Endothelial cell of umbilical vein (primary cell): ENCODE measurements around the gene PAPLN. TPM values are rescaled to one million over a fixed set of nuclear protein-coding genes. Genes with fewer than 3 reads are reported as not detected.

Source experiments
- BruUV-seq: library from RNA; stranded (reverse); fragments of 400-500 nt; replicated peaks from 2 replicates; lab custom pipeline; 2021; lab: Mats Ljungman, UMichigan
- CTCF ChIA-PET: fragments of 300-600, 350-600 bp; sonication (Branson Sonifier 250); formaldehyde crosslinking; loops from one replicate; lab custom pipeline; 2021; ENCODE audit warnings: antibody characterized with exemption, inconsistent platforms; lab: Charles Lee
- POLR2A ChIA-PET: fragments of 300-600, 350-600 bp; sonication (Branson Sonifier 250); formaldehyde crosslinking; loops from one replicate; lab custom pipeline; 2021; ENCODE audit warnings: antibody characterized with exemption, inconsistent platforms; lab: Charles Lee
- DNase-seq: peaks from one replicate; pipeline ENCODE4 v3.0.0-alpha.2; 2011; ENCODE audit warnings: low read depth, low spot score
- FAIRE-seq: peaks from 2 replicates; lab custom pipeline; 2011; peaks lifted over from hg19 to GRCh38; lab: Jason Lieb, UNC
- H2AFZ ChIP-seq: 2 replicates; pipeline ENCODE4 v1.6.0; 2012; ENCODE audit warnings: low read depth, low read length, control low read depth, inconsistent platforms
- H3K27ac ChIP-seq: 2 replicates; pipeline ENCODE4 v1.5.1; 2011; ENCODE audit warnings: low read depth, mild to moderate bottlenecking, control low read depth, low read length, moderate library complexity; ENCODE audit not compliant: insufficient read depth
- H3K27me3 ChIP-seq, 2 experiments: 2 replicates each; pipeline versions ENCODE4 v1.6.0 to v1.6.1; 2011; ENCODE audit warnings: low read length in 2 of 2, mixed read lengths in 1 of 2; ENCODE audit not compliant: control insufficient read depth in 2 of 2, insufficient read depth in 2 of 2
- H3K36me3 ChIP-seq, 2 experiments: 2 replicates in 1 of 2; 3 replicates in 1 of 2; pipeline ENCODE4 v1.5.1; 2011; ENCODE audit warnings: low read length in 2 of 2, mild to moderate bottlenecking in 1 of 2, moderate library complexity in 1 of 2; ENCODE audit not compliant: control insufficient read depth in 2 of 2, insufficient read depth in 2 of 2; ENCODE audit errors: extremely low read depth in 1 of 2
- H3K4me1 ChIP-seq: 3 replicates; pipeline ENCODE4 v1.5.1; 2011; ENCODE audit warnings: mild to moderate bottlenecking, low read length; ENCODE audit not compliant: control insufficient read depth, insufficient read depth; ENCODE audit errors: extremely low read depth
- H3K4me2 ChIP-seq: 2 replicates; pipeline ENCODE4 v1.6.1; 2011; ENCODE audit warnings: low read length, control low read depth, mixed read lengths; ENCODE audit not compliant: insufficient read depth
- H3K4me3 ChIP-seq, 3 experiments: fragments of 200-600 bp in 1 of 3; sonication (generic), shearing (Covaris generic) in 1 of 3; replicated peaks in 1 of 3; 2 replicates each; pipeline ENCODE4 v1.5.1; 2011 to 2016; ENCODE audit warnings: control low read depth in 3 of 3, low read length in 3 of 3, mild to moderate bottlenecking in 2 of 3, inconsistent platforms in 1 of 3, low read depth in 1 of 3, moderate library complexity in 1 of 3; ENCODE audit not compliant: insufficient read depth in 1 of 3
- H3K79me2 ChIP-seq: 2 replicates; pipeline ENCODE4 v1.6.0; 2012; ENCODE audit warnings: low read length, inconsistent platforms; ENCODE audit not compliant: control insufficient read depth, insufficient read depth
- H3K9ac ChIP-seq: replicated peaks from 2 replicates; pipeline ENCODE3; 2011; ENCODE audit warnings: low read length, control low read depth; ENCODE audit not compliant: insufficient read depth; ENCODE audit errors: extremely low read depth
- H3K9me1 ChIP-seq: replicated peaks from 3 replicates; pipeline ENCODE4 v1.6.0; 2011; ENCODE audit warnings: mild to moderate bottlenecking, low read length; ENCODE audit not compliant: control insufficient read depth, insufficient read depth; ENCODE audit errors: extremely low read depth
- H3K9me3 ChIP-seq: replicated peaks from 2 replicates; pipeline ENCODE4 v1.5.1; 2012; ENCODE audit warnings: low read length, inconsistent platforms; ENCODE audit not compliant: control insufficient read depth, insufficient read depth
- H4K20me1 ChIP-seq: replicated peaks from 2 replicates; pipeline ENCODE3; 2011; ENCODE audit warnings: mild to moderate bottlenecking, low read length; ENCODE audit not compliant: control insufficient read depth, insufficient read depth; ENCODE audit errors: extremely low read depth
- EZH2 ChIP-seq: IDR thresholded peaks from 2 replicates; pipeline ENCODE4 v1.6.1; 2012; ENCODE audit warnings: borderline replicate concordance, low read depth, mild to moderate bottlenecking, moderate library complexity, low read length, inconsistent platforms; ENCODE audit not compliant: severe bottlenecking
- FOS ChIP-seq: IDR thresholded peaks from 2 replicates; pipeline ENCODE4 v1.6.1; 2011; ENCODE audit warnings: mild to moderate bottlenecking, low read length, moderate library complexity, borderline replicate concordance; ENCODE audit not compliant: insufficient read depth
- GATA2 ChIP-seq: IDR thresholded peaks from 2 replicates; pipeline ENCODE4 v1.7.0; 2011; ENCODE audit warnings: low read depth, mild to moderate bottlenecking, moderate library complexity, mixed read lengths, low read length; ENCODE audit not compliant: insufficient read length, insufficient read depth
- JUN ChIP-seq: IDR thresholded peaks from 2 replicates; pipeline ENCODE4 v1.6.1; 2011; ENCODE audit warnings: borderline replicate concordance, low read depth; ENCODE audit not compliant: insufficient read length, insufficient read depth
- MYC ChIP-seq: IDR thresholded peaks from one replicate; pipeline ENCODE4 v1.6.1; 2011; ENCODE audit warnings: mild to moderate bottlenecking, low read depth, low read length
- POLR2A ChIP-seq: IDR thresholded peaks from 2 replicates; pipeline ENCODE4 v1.6.1; 2012; ENCODE audit warnings: low read depth, mild to moderate bottlenecking, control low read depth, low read length
- POLR2AphosphoS5 ChIP-seq: IDR thresholded peaks from 2 replicates; pipeline ENCODE4 v1.6.1; 2012; ENCODE audit warnings: low read depth, mild to moderate bottlenecking, control low read depth, low read length, moderate library complexity; ENCODE audit not compliant: insufficient read depth
- dilution Hi-C: fragments of 300-500 bp; cut with MboI; formaldehyde crosslinking; loops from one replicate; pipeline ENCODE4 v1.15.0; 2019; ENCODE audit warnings: low sequenced_read_pairs; ENCODE audit not compliant: extremely low pct_ligation_motif_present
- intact Hi-C: fragments of 100-400 bp; cut with micrococcal nuclease; formaldehyde crosslinking; loops from one replicate; pipeline ENCODE4 v1.10.0; 2022
- polyA plus RNA-seq, 4 experiments: library from polyadenylated mRNA; depleted of rRNA in 3 of 4; stranded (reverse) in 3 of 4; unstranded in 1 of 4; fragments of >200 nt; gene quantifications; 2 replicates each; pipeline versions ENCODE4 v1.2.1 to v1.2.3, GENCODE V29; 2011 to 2012; ENCODE audit warnings: missing spikeins in 1 of 4
- total RNA-seq: library from RNA; stranded (reverse); gene quantifications from 2 replicates; pipeline ENCODE4 v1.2.3, GENCODE V29; 2021
- TF ChIP-seq, protein P1 (sequence below): IDR thresholded peaks from 2 replicates; pipeline ENCODE4 v1.6.1; 2011; ENCODE audit not compliant: insufficient read depth, insufficient read length
- TF ChIP-seq, protein P2 (sequence below), 2 donors: IDR thresholded peaks; 1 replicate in 1 of 2; 2 replicates in 1 of 2; pipeline ENCODE4 v1.5.1; 2011; ENCODE audit warnings: low read length in 2 of 2, mild to moderate bottlenecking in 2 of 2, moderate library complexity in 2 of 2, control low read depth in 1 of 2, inconsistent platforms in 1 of 2, low read depth in 1 of 2; ENCODE audit not compliant: insufficient read depth in 1 of 2; ENCODE audit errors: extremely low read depth in 1 of 2

The PAPLN gene
- total and polyA plus RNA-seq, 2 donors (not counting 3 experiments of a cell fraction or from before 2014, with no cell fraction given), result 5.5 to 6.4 TPM

DNA sequence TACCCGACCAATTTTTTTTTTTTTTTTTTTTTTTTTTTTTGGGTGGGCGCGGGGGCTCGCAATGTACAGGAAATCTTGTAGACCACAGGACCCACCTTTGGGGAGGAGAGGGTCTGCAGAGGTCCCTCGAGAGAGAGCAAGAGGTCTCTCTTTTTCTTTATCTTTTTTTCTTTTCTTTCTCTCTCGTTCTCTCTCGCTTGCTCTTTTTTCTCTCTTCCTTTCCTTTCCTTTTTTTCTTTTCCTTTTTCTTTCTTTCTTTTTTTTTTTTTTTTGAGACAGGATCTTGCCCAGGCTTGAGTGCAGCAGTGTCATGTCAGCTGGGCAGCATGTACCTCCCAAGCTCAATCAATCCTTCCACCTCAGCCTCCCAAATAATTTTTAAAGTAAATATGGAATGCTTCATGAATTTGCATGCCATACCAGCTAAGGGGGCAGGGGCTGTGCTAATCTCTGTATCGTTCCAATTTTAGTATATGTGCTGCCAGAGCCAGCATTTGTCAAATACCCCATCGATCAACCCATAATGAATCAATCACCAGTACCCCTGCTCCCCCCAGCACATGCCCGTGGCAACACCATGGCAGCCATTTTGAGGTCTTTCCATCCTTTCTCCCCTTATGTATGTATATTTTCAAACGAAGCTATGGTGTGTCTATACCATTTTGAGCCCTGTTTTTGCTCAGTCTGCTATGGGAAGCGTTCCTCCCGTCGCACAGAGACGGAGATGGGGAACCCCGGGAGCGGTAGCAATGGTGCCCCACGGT lies 9.3 kb downstream of the PAPLN start:
- TF ChIP-seq MYC (no peak), EZH2 (no peak), FOS (no peak), JUN (no peak), POLR2AphosphoS5 (no peak), POLR2A (no peak), GATA2 (no peak)
- TF ChIP-seq, protein P1, sequence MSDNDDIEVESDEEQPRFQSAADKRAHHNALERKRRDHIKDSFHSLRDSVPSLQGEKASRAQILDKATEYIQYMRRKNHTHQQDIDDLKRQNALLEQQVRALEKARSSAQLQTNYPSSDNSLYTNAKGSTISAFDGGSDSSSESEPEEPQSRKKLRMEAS, result no peak
- TF ChIP-seq, protein P2, sequence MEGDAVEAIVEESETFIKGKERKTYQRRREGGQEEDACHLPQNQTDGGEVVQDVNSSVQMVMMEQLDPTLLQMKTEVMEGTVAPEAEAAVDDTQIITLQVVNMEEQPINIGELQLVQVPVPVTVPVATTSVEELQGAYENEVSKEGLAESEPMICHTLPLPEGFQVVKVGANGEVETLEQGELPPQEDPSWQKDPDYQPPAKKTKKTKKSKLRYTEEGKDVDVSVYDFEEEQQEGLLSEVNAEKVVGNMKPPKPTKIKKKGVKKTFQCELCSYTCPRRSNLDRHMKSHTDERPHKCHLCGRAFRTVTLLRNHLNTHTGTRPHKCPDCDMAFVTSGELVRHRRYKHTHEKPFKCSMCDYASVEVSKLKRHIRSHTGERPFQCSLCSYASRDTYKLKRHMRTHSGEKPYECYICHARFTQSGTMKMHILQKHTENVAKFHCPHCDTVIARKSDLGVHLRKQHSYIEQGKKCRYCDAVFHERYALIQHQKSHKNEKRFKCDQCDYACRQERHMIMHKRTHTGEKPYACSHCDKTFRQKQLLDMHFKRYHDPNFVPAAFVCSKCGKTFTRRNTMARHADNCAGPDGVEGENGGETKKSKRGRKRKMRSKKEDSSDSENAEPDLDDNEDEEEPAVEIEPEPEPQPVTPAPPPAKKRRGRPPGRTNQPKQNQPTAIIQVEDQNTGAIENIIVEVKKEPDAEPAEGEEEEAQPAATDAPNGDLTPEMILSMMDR (IDR thresholded peaks at IDR 0.05; ENCODE audit: extremely low read depth in 1 of 2, insufficient read depth in 1 of 2, low read depth in 1 of 2, low read length in 2 of 2), result no peak
- no TSS peak for BruUV-seq
- ChIA-PET POLR2A (no interaction called here), CTCF (interaction anchor here (1.0 to 1.5 kb wide), 4 partner anchors 16 to 73 kb away, joined by 4 to 5 read pairs (median 4); no protein-coding TSS in a partner anchor)
- dilution Hi-C loops, result no loop called here
- DNase-seq (no peak), FAIRE-seq (no peak)
- Histone ChIP-seq H3K36me3 (no peaks in the 10 kb centered on the region), H3K4me1 (peaks cover 11% of the 10 kb centered on the region), H3K9me1 (no peaks in the 10 kb centered on the region), H3K4me3 (peak overlapping the region; percentile 45 to 70 (median 53)), H4K20me1 (no peaks in the 10 kb centered on the region), H3K27ac (no peak overlapping the region), H3K27me3 (no peaks in the 10 kb centered on the region), H3K79me2 (no peaks in the 10 kb centered on the region), H3K9ac (peak overlapping the region; percentile 69), H3K9me3 (no peaks in the 10 kb centered on the region), H3K4me2 (peak overlapping the region; percentile 75), H2AFZ (peak overlapping the region; percentile 98)
- intact Hi-C loops, result no loop called here
